Thyroid gland (tissue), 4 donors: ENCODE measurements around the gene FKBP2. TPM values are rescaled to one million over a fixed set of nuclear protein-coding genes. Genes with fewer than 3 reads are reported as not detected.
"Not testable (repeated sequence)": the region's sequence is repeated elsewhere in the genome, so short reads cannot be mapped to it uniquely, and the experiment has no call there.

ENCODE experiments used
- DNase-seq, 2 donors: peaks; one replicate each; pipeline ENCODE4 v3.0.0-alpha.2; 2019
- H3K27ac ChIP-seq, 3 donors: fragments of 200-600 bp; sonication (generic); 1 replicate in 2 of 3; 2 replicates in 1 of 3; pipeline ENCODE4 v1.5.1; 2016 to 2019; ENCODE audit warnings: mild to moderate bottlenecking in 1 of 3, moderate library complexity in 1 of 3
- H3K27me3 ChIP-seq: fragments of 200-600 bp; sonication (generic); one replicate; pipeline ENCODE4 v1.5.1; 2019
- H3K36me3 ChIP-seq, 2 donors: fragments of 200-600 bp; sonication (generic); one replicate each; pipeline ENCODE4 v1.5.1; 2016 to 2019
- H3K4me1 ChIP-seq, 2 donors: fragments of 200-600 bp; sonication (generic); one replicate each; pipeline ENCODE4 v1.5.1; 2017 to 2019
- H3K4me3 ChIP-seq, 3 donors: fragments of 200-600 bp; sonication (generic); replicated peaks in 1 of 3; 1 replicate in 2 of 3; 2 replicates in 1 of 3; pipeline ENCODE4 v1.5.1; 2016; ENCODE audit warnings: mild to moderate bottlenecking in 1 of 3
- H3K9me3 ChIP-seq: fragments of 200-600 bp; sonication (generic); one replicate; pipeline ENCODE4 v1.5.1; 2017
- POLR2A ChIP-seq, 2 donors: fragments of 450-650 bp; IDR thresholded peaks; one replicate each; pipeline ENCODE4 v1.6.1; 2017; ENCODE audit warnings: antibody characterized with exemption in 2 of 2, mild to moderate bottlenecking in 2 of 2, moderate library complexity in 1 of 2
- WGBS, 2 donors: methylation state at CpG; one replicate each; pipeline ENCODE4 v1.1.5; 2017; 5-methylcytosine and 5-hydroxymethylcytosine counted together
- intact Hi-C: fragments of 100-400 bp; cut with DNase I; formaldehyde crosslinking; loops from one replicate; pipeline ENCODE4 v1.15.1; 2023
- total RNA-seq, 4 donors: library from RNA; depleted of rRNA; stranded (reverse); fragments of >200 nt; gene quantifications; one replicate each; pipeline ENCODE4 v1.2.3, GENCODE V29; 2016
- TF ChIP-seq, protein P1 (sequence below), 6 experiments: fragments of 200-600 bp in 3 of 6; fragments of 450-650 bp in 3 of 6; sonication (generic) in 3 of 6; IDR thresholded peaks; one replicate each; pipeline ENCODE4 v1.5.1; 2016 to 2019; ENCODE audit warnings: antibody characterized with exemption in 6 of 6, mild to moderate bottlenecking in 2 of 6, inconsistent platforms in 1 of 6, moderate library complexity in 1 of 6

The FKBP2 gene
- total RNA-seq, 4 donors from 2014 or later = 107 to 271 (median 196) TPM

DNA sequence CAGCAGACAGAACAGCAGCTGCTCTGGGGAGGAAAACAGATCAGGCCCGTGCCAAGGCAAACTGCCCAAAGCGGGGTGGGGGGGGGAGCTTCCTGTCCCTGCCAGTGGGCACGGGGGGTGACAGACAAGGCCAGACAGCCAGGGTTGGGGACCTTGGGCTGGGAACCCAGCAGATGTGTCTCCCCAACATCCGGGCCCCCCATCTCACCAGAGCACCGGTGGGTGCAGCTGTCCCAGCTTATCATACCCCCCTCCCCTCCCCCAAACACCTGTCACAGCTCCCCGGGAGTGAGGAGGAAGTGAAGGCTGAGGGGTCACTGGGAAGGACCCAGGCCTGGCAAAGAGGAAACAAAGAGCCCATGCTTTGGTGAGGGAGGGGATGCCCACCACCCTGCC lies 4.5 kb downstream of the FKBP2 start:
- Histone ChIP-seq H3K4me3 (peak overlapping the region in 2 of 3 donors; percentile 55 to 66), H3K36me3 (no peaks in the 10 kb centered on the region), H3K9me3 (no peaks in the 10 kb centered on the region), H3K4me1 (peaks cover 29 to 31% of the 10 kb centered on the region in 2 donors), H3K27ac (peak overlapping the region; percentile 53 to 84 (median 65)), H3K27me3 (no peaks in the 10 kb centered on the region)
- WGBS, 2 donors = 28% methylated on average over 2 of the region's 6 CpGs; no CpG with 5 or more reads in 1 of the 2 donors
- intact Hi-C loops = no loop called here
- DNase-seq = peak; percentile 61 to 65
- TF ChIP-seq, protein P1, sequence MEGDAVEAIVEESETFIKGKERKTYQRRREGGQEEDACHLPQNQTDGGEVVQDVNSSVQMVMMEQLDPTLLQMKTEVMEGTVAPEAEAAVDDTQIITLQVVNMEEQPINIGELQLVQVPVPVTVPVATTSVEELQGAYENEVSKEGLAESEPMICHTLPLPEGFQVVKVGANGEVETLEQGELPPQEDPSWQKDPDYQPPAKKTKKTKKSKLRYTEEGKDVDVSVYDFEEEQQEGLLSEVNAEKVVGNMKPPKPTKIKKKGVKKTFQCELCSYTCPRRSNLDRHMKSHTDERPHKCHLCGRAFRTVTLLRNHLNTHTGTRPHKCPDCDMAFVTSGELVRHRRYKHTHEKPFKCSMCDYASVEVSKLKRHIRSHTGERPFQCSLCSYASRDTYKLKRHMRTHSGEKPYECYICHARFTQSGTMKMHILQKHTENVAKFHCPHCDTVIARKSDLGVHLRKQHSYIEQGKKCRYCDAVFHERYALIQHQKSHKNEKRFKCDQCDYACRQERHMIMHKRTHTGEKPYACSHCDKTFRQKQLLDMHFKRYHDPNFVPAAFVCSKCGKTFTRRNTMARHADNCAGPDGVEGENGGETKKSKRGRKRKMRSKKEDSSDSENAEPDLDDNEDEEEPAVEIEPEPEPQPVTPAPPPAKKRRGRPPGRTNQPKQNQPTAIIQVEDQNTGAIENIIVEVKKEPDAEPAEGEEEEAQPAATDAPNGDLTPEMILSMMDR (IDR thresholded peaks at IDR 0.05) = no peak
- TF ChIP-seq POLR2A (IDR thresholded peaks at IDR 0.05) = no peak

DNA sequence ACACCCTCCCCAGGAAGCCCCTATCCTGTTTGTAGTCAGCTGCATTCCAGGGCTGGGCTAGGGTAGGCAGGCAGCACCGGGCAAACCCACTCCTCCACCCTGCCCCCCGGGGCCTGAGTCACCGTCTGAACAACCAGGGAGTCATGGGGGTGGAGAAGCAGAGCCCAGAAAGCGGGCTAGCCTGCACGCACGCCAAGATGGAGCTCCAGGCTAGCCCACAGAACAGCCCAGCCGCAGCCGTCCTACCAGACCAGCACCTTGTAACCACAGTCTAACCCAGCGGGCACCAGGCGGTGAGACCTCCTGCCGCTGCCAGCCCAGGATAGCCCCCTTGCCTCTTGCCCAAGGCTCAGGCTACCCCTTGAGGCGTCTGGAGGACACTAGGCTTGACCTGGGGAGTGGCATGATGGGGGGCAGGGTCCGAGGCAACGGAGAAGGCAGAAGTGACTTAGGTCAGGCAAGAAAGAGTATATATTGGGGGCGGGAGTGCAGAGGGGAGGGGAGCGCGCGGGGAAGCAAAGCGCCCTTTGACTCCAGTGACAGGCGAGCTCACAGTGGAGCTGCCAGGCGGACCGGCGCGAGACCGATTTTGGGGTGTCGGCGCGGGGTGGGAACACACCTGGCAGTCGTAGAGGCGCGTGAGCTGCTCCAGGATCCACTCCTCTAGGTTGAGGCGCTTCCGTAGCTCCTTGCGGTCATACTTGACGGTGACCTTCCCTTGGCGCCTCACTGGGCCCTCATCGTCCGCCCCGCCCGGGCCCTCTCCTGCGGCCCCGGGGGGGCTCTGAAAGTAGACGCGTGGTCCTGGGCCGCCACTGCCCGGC lies 5.1 kb downstream of the FKBP2 start:
- intact Hi-C loops = no loop called here
- no peaks in the 10 kb centered on the region for H3K27me3 ChIP-seq
- WGBS, 2 donors = 1 to 2% methylated on average over 19 to 28 of the region's 46 CpGs
- no peaks in the 10 kb centered on the region for H3K9me3 ChIP-seq
- TF ChIP-seq, protein P1 (IDR thresholded peaks at IDR 0.05) = no peak
- TF ChIP-seq POLR2A (IDR thresholded peaks at IDR 0.05) = peak in 1 of 2 donors; percentile 14
- H3K27ac ChIP-seq = peak overlapping the region; percentile 53 to 84 (median 65)
- DNase-seq = peak; percentile 74 to 81
- no peaks in the 10 kb centered on the region for H3K36me3 ChIP-seq
- H3K4me1 ChIP-seq = peaks cover 34 to 35% of the 10 kb centered on the region in 2 donors
- peak overlapping the region; percentile 3 to 66 (median 55) for H3K4me3 ChIP-seq

DNA sequence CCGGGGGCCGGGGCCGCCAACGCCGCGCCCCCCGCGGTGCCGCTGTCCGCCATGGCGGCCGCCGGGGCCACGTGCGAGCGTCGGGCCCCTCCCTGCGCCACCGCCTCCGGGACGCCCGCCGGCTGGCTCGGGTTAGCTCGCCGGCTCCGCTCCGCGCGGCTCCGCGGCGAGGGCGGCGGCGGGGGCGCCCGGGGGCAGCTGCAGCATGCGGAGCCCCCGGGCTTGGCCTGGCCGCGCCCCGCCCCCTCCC lies 5.7 kb downstream of the FKBP2 start:
- peaks cover 35 to 36% of the 10 kb centered on the region in 2 donors for H3K4me1 ChIP-seq
- intact Hi-C loops, H3K9me3 ChIP-seq, H3K27me3 ChIP-seq, DNase-seq, H3K36me3 ChIP-seq: not testable (repeated sequence)
- H3K4me3 ChIP-seq = peak overlapping the region in 1 of 3 donors; percentile 55
- no CpG with 5 or more reads among the region's 43 CpGs for WGBS, 2 donors
- H3K27ac ChIP-seq = peak overlapping the region in 1 of 3 donors; percentile 84

DNA sequence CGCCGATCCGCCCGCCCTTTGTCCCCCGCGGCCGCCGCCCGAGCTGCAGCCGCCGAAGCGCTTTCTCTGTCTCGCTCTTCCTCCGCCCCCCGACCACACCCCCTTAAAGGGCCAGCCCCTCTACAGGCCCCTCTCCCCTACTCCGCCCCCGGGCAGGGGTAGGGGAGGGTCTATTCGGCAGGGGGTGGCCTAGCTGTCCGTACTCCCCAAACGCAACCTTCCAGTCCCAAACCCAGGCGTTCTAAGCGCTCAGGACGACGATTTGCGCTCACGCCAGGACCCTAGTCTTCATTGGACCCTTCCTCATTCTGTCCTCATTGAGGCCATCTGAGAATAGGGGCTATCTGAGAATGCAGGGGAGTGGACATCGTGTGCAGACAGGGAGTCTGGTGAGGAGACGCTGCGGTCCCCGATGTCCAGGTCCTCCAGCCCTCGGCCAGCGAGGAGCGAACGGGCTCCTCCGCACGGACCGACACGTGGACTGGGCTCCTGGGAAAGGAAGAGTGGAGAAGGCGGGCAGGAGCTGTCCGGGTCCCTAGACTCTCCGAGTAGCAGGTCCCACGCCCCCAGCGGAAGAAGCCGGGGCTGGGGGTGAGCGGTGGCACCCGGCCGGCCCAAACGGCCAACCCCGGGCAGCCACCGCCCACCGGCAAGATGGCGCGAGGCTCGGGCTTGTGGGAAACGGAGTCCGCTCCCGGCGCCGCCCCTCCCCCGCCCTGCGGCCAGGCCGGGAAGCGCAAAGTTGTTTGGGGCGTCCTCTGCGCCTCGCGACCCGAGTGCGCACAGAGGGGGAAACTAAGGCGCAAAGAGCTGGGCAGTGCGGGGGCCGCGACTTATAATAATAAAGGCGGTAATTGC lies 6.2 kb downstream of the FKBP2 start, which contains the start of gene PPP1R14B:
Gene PPP1R14B (minus strand): TSS at position 73 of the 858 bp plus-strand sequence. CDS start 270 bp downstream, outside the sequence.
- Histone ChIP-seq H3K4me1 (peaks cover 35 to 39% of the 10 kb centered on the region in 2 donors), H3K27me3 (no peaks in the 10 kb centered on the region), H3K27ac (peak within 1 kb of the TSS; percentile 67 to 90 (median 86)), H3K9me3 (no peaks in the 10 kb centered on the region), H3K4me3 (peak within 1 kb of the TSS; percentile 11 to 75 (median 74)), H3K36me3 (no peaks in the 10 kb centered on the region)
- TF ChIP-seq POLR2A (IDR thresholded peaks at IDR 0.05) = peak in 1 of 2 donors; percentile 42
- TF ChIP-seq, protein P1 (IDR thresholded peaks at IDR 0.05) = peak in 3 of 6 experiments; percentile 4 to 30 (median 13)
- WGBS, 2 donors = 0 to 3% methylated on average over 6 to 24 of the region's 74 CpGs
- intact Hi-C loops = no loop called here
- DNase-seq = peak; percentile 91

DNA sequence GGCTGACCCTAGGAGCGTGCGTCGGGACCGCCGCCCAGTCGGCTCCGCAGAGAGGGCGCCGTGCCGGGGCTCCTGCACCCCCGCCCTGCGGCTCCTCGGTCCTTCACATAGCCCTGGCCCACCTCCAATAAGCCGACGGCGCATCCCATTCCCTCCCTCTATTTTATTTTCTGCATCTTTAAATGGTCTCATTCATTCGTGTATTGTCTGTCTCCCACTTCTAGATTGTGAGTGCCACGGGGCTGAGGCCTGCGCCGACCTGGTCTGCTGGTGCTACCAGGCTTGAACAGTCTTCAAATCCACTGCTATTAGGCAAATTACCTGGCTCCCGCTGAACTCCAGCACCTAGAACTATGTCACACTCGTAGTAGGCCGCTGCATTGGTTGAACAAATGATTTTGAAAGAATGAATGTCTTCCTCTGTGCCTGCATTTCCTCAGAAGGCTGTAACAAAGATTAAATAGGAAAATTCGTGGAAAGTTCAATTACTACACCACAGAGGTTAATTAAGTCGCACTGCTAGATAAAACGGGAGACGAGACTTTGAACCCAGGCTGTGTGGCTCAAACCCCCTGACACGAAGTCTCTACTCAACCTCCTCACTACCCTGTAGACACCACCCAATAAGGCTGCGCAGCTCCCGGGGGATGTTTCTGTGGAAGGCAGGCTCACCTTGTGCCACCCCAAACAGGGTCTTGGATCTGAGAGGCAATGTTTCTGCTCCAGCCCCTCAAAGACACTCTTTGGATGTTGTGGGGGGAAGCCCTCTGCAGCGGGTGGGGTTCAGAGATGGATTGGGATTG lies 7.0 kb downstream of the FKBP2 start:
- Histone ChIP-seq H3K4me1 (peaks cover 35 to 39% of the 10 kb centered on the region in 2 donors), H3K9me3 (no peaks in the 10 kb centered on the region), H3K4me3 (peak overlapping the region; percentile 11 to 75 (median 74)), H3K27ac (peak overlapping the region in 2 of 3 donors; percentile 86 to 90), H3K36me3 (no peaks in the 10 kb centered on the region), H3K27me3 (no peaks in the 10 kb centered on the region)
- no peak for DNase-seq
- intact Hi-C loops = no loop called here
- TF ChIP-seq, protein P1 (IDR thresholded peaks at IDR 0.05) = no peak
- no peak for TF ChIP-seq POLR2A (IDR thresholded peaks at IDR 0.05)
- WGBS, 2 donors = 37 to 40% methylated on average over 31 of the region's 31 CpGs
